ENCODE measurements around the gene RAB3IP. TPM values are rescaled to one million over a fixed set of nuclear protein-coding genes. Genes with fewer than 3 reads are reported as not detected.

Gene RAB3IP
- 16.5 and 18.8 TPM in 2 replicates for total RNA-seq (2014; rRNA removed; shearing (Covaris generic))
- polyA plus RNA-seq (2015; cell fraction: cytosol; rRNA removed), result 9.1 and 10.0 TPM in 2 replicates
- polyA plus RNA-seq (2015; cell fraction: nucleus; rRNA removed), result 7.6 and 14.2 TPM in 2 replicates

GRCh38 chr12:69738351-69739286 lies at the start of gene RAB3IP:
Gene RAB3IP (plus strand): TSS chr12:69738860. CDS start chr12:69755409, 16,549 bp downstream.
- in situ Hi-C loops (cut with HindIII; ENCODE audit: low pct_unique_long_range_greater_than_20kb, low sequenced_read_pairs), result no loop called here
- DNase-seq (ENCODE audit: low read depth, low spot score), result peak; percentile 81

- DNase-seq (ENCODE audit: low read depth, low spot score), result no peak
- in situ Hi-C loops (cut with HindIII; ENCODE audit: low pct_unique_long_range_greater_than_20kb, low sequenced_read_pairs), result no loop called here
These were observed 49.0 kb upstream of the RAB3IP start for GRCh38 chr12:69689638-69690037.

- no peak for DNase-seq (ENCODE audit: low read depth, low spot score)
These were observed 44.5 kb upstream of the RAB3IP start for GRCh38 chr12:69694123-69694522.

GRCh38 chr12:69698054-69698453 lies 40.6 kb upstream of the RAB3IP start:
- in situ Hi-C loops (cut with HindIII; ENCODE audit: low pct_unique_long_range_greater_than_20kb, low sequenced_read_pairs), result no loop called here
- no peak for DNase-seq (ENCODE audit: low read depth, low spot score)

More at GRCh38 chr12:69694123-69694522, 44.5 kb upstream of the RAB3IP start:
- in situ Hi-C loops (cut with HindIII; ENCODE audit: low pct_unique_long_range_greater_than_20kb, low sequenced_read_pairs), result no loop called here

- in situ Hi-C loops (cut with HindIII; ENCODE audit: low pct_unique_long_range_greater_than_20kb, low sequenced_read_pairs), result no loop called here
- no peak for DNase-seq (ENCODE audit: low read depth, low spot score)
These were observed 39.7 kb upstream of the RAB3IP start, which contains the start of gene BEST3 for GRCh38 chr12:69698769-69699540. Gene BEST3 (minus strand): TSS chr12:69699303. CDS start chr12:69697798, 1,505 bp downstream.

GRCh38 chr12:69701826-69702225 lies 36.8 kb upstream of the RAB3IP start:
- in situ Hi-C loops (cut with HindIII; ENCODE audit: low pct_unique_long_range_greater_than_20kb, low sequenced_read_pairs), result no loop called here
- no peak for DNase-seq (ENCODE audit: low read depth, low spot score)

- in situ Hi-C loops (cut with HindIII; ENCODE audit: low pct_unique_long_range_greater_than_20kb, low sequenced_read_pairs), result no loop called here
- no peak for DNase-seq (ENCODE audit: low read depth, low spot score)
These were observed 35.5 kb upstream of the RAB3IP start for GRCh38 chr12:69703146-69703642.

GRCh38 chr12:69704357-69704756 lies 34.3 kb upstream of the RAB3IP start:
- in situ Hi-C loops (cut with HindIII; ENCODE audit: low pct_unique_long_range_greater_than_20kb, low sequenced_read_pairs), result no loop called here
- no peak for DNase-seq (ENCODE audit: low read depth, low spot score)

- no peak for DNase-seq (ENCODE audit: low read depth, low spot score)
- in situ Hi-C loops (cut with HindIII; ENCODE audit: low pct_unique_long_range_greater_than_20kb, low sequenced_read_pairs), result no loop called here
These were observed 30.0 kb upstream of the RAB3IP start for GRCh38 chr12:69708649-69709048.

GRCh38 chr12:69712826-69713225 lies 25.8 kb upstream of the RAB3IP start:
- DNase-seq (ENCODE audit: low read depth, low spot score), result no peak
- in situ Hi-C loops (cut with HindIII; ENCODE audit: low pct_unique_long_range_greater_than_20kb, low sequenced_read_pairs), result no loop called here

- in situ Hi-C loops (cut with HindIII; ENCODE audit: low pct_unique_long_range_greater_than_20kb, low sequenced_read_pairs), result no loop called here
- DNase-seq (ENCODE audit: low read depth, low spot score), result no peak
These were observed 24.1 kb upstream of the RAB3IP start for GRCh38 chr12:69714542-69714941.

GRCh38 chr12:69719336-69720316 lies 19.0 kb upstream of the RAB3IP start:
- in situ Hi-C loops (cut with HindIII; ENCODE audit: low pct_unique_long_range_greater_than_20kb, low sequenced_read_pairs), result no loop called here
- DNase-seq (ENCODE audit: low read depth, low spot score), result no peak

GRCh38 chr12:69720750-69721149 lies 17.9 kb upstream of the RAB3IP start:
- in situ Hi-C loops (cut with HindIII; ENCODE audit: low pct_unique_long_range_greater_than_20kb, low sequenced_read_pairs), result no loop called here
- no peak for DNase-seq (ENCODE audit: low read depth, low spot score)

- no peak for DNase-seq (ENCODE audit: low read depth, low spot score)
- in situ Hi-C loops (cut with HindIII; ENCODE audit: low pct_unique_long_range_greater_than_20kb, low sequenced_read_pairs), result no loop called here
These were observed 11.7 kb upstream of the RAB3IP start for GRCh38 chr12:69726922-69727321.

GRCh38 chr12:69732088-69732487 lies 6.6 kb upstream of the RAB3IP start:
- no peak for DNase-seq (ENCODE audit: low read depth, low spot score)
- in situ Hi-C loops (cut with HindIII; ENCODE audit: low pct_unique_long_range_greater_than_20kb, low sequenced_read_pairs), result no loop called here

- no peak for DNase-seq (ENCODE audit: low read depth, low spot score)
- in situ Hi-C loops (cut with HindIII; ENCODE audit: low pct_unique_long_range_greater_than_20kb, low sequenced_read_pairs), result no loop called here
These were observed 5.0 kb upstream of the RAB3IP start for GRCh38 chr12:69733638-69734037.
